Activated CD4-positive, alpha-beta T cell treated with anti-CD3 and anti-CD28 coated beads, Interleukin-10, Interleukin-2, amounts not matched to agents 100 ng/mL and 50 ng/mL, durations not matched to agents 16 hours and 8 hours (primary cell): ENCODE data around the gene SNCAIP.
"Not testable (repeated sequence)": the region's sequence is repeated elsewhere in the genome, so short reads cannot be mapped to it uniquely, and the experiment has no call there.

Experiments
- DNase-seq: peaks from one replicate; pipeline ENCODE4 v3.0.0-alpha.2; 2020

SNCAIP gene

GRCh38 chr5:122362361-122362760, 50.3 kb downstream of the SNCAIP start:
- DNase-seq, result no peak

GRCh38 chr5:122363623-122364022, 51.6 kb downstream of the SNCAIP start:
- DNase-seq, result no peak

GRCh38 chr5:122366501-122366900, 54.5 kb downstream of the SNCAIP start:
- DNase-seq, result peak; percentile 4

GRCh38 chr5:122367456-122367855, 55.4 kb downstream of the SNCAIP start:
- no peak for DNase-seq

- no peak for DNase-seq
Measured at GRCh38 chr5:122368510-122369251, 56.6 kb downstream of the SNCAIP start.

- no peak for DNase-seq
Measured at GRCh38 chr5:122369253-122369815, 57.3 kb downstream of the SNCAIP start.

GRCh38 chr5:122371511-122372151, 59.6 kb downstream of the SNCAIP start:
- no peak for DNase-seq

- no peak for DNase-seq
Measured at GRCh38 chr5:122374110-122374509, 62.1 kb downstream of the SNCAIP start.

- no peak for DNase-seq
Measured at GRCh38 chr5:122375801-122376200, 63.8 kb downstream of the SNCAIP start.

- DNase-seq, result no peak
Measured at GRCh38 chr5:122376250-122376649, 64.2 kb downstream of the SNCAIP start.

GRCh38 chr5:122377026-122377425, 65.0 kb downstream of the SNCAIP start:
- no peak for DNase-seq

- DNase-seq, result not testable (repeated sequence)
Measured at GRCh38 chr5:122382938-122383337, 70.9 kb downstream of the SNCAIP start.

- DNase-seq, result no peak
Measured at GRCh38 chr5:122384739-122385235, 72.8 kb downstream of the SNCAIP start.

- DNase-seq, result no peak
Measured at GRCh38 chr5:122385286-122385685, 73.2 kb downstream of the SNCAIP start.

- DNase-seq, result no peak
Measured at GRCh38 chr5:122385808-122386207, 73.8 kb downstream of the SNCAIP start.

GRCh38 chr5:122390154-122390553, 78.1 kb downstream of the SNCAIP start:
- DNase-seq, result no peak

- DNase-seq, result no peak
Measured at GRCh38 chr5:122390694-122391093, 78.7 kb downstream of the SNCAIP start.

- DNase-seq, result no peak
Measured at GRCh38 chr5:122391621-122392020, 79.6 kb downstream of the SNCAIP start.

- no peak for DNase-seq
Measured at GRCh38 chr5:122392224-122392623, 80.2 kb downstream of the SNCAIP start.

GRCh38 chr5:122392824-122393223, 80.8 kb downstream of the SNCAIP start:
- DNase-seq, result no peak

GRCh38 chr5:122394284-122394930, 82.4 kb downstream of the SNCAIP start:
- no peak for DNase-seq

- no peak for DNase-seq
Measured at GRCh38 chr5:122398016-122398415, 86.0 kb downstream of the SNCAIP start.

GRCh38 chr5:122400341-122400740, 88.3 kb downstream of the SNCAIP start:
- DNase-seq, result no peak

- no peak for DNase-seq
Measured at GRCh38 chr5:122400938-122401337, 88.9 kb downstream of the SNCAIP start.
